Ishikawa (cell line): ENCODE data around the gene SMCO4.

Source experiments
- CEBPB ChIP-seq: IDR thresholded peaks from 2 replicates; pipeline ENCODE4 v1.6.1; 2012
- CREB1 ChIP-seq: IDR thresholded peaks from 2 replicates; pipeline ENCODE4 v1.6.1; 2012; ENCODE audit warnings: low read depth
- EGR1 ChIP-seq: IDR thresholded peaks from 2 replicates; pipeline ENCODE4 v1.6.1; 2012
- EP300 ChIP-seq: IDR thresholded peaks from 2 replicates; pipeline ENCODE4 v1.6.1; 2012; ENCODE audit warnings: borderline replicate concordance
- FOXM1 ChIP-seq: IDR thresholded peaks from 2 replicates; pipeline ENCODE4 v1.6.1; 2012; ENCODE audit warnings: low read depth, borderline replicate concordance
- MAX ChIP-seq: IDR thresholded peaks from 2 replicates; pipeline ENCODE4 v1.6.1; 2012
- NFIC ChIP-seq: IDR thresholded peaks from 2 replicates; pipeline ENCODE4 v1.6.1; 2012
- RAD21 ChIP-seq: IDR thresholded peaks from 2 replicates; pipeline ENCODE4 v1.6.1; 2012; ENCODE audit warnings: low read depth
- REST ChIP-seq: IDR thresholded peaks from 2 replicates; pipeline ENCODE4 v1.6.1; 2012; ENCODE audit warnings: low read depth, mild to moderate bottlenecking
- TAF1 ChIP-seq: IDR thresholded peaks from 2 replicates; pipeline ENCODE4 v1.6.1; 2012; ENCODE audit warnings: low read depth, mild to moderate bottlenecking
- TCF12 ChIP-seq: IDR thresholded peaks from 2 replicates; pipeline ENCODE4 v1.6.1; 2012; ENCODE audit warnings: low read depth
- USF1 ChIP-seq: IDR thresholded peaks from 2 replicates; pipeline ENCODE4 v1.6.1; 2012
- YY1 ChIP-seq: IDR thresholded peaks from 2 replicates; pipeline ENCODE4 v1.6.1; 2012; ENCODE audit warnings: low read depth
- ZBTB7A ChIP-seq: IDR thresholded peaks from 2 replicates; pipeline ENCODE4 v1.6.1; 2012; ENCODE audit warnings: low read depth

- TF ChIP-seq MAX (no peak), EP300 (no peak), RAD21 (no peak), CREB1 (no peak), TAF1 (no peak), NFIC (no peak), REST (no peak), EGR1 (no peak), FOXM1 (no peak), CEBPB (no peak), TCF12 (no peak), YY1 (no peak), USF1 (no peak), ZBTB7A (no peak)
Observed at GRCh38 chr11:93552874-93553273, 9.7 kb upstream of the SMCO4 start.
